K562 (cell line): ENCODE data around the gene ALK. TPM values are rescaled to one million over a fixed set of nuclear protein-coding genes. Genes with fewer than 3 reads are reported as not detected.

Experiments
- ATAC-seq: fragments of 200-7000 bp; cut with Tn5 transposase; 3 replicates; pipeline ENCODE4 v1.9.1; 2020; ENCODE audit warnings: moderate library complexity
- BruUV-seq: library from RNA; stranded (reverse); fragments of 400-500 nt; replicated peaks from 2 replicates; lab custom pipeline; 2021; lab: Mats Ljungman, UMichigan
- CTCF ChIA-PET: fragments of 300-600 bp; formaldehyde crosslinking; extraction: SDS; loops from one replicate; lab custom pipeline; 2021; ENCODE audit warnings: low intra/inter-chr PET ratio; lab: Yijun Ruan, JAX
- POLR2A ChIA-PET: fragments of 300-600, 350-650 bp; sonication (Branson Sonifier 250); formaldehyde crosslinking; extraction: SDS; loops from one replicate; lab custom pipeline; 2021; ENCODE audit warnings: antibody characterized with exemption, inconsistent platforms; lab: Yijun Ruan, JAX
- DNase-seq, 4 experiments: peaks; one replicate each; pipeline versions ENCODE4 v3.0.0 to v3.0.0-alpha.2; 2011 to 2018; ENCODE audit warnings: low spot score in 3 of 4, mixed read lengths in 3 of 4; ENCODE audit errors: extremely low read depth in 1 of 4
- FAIRE-seq: peaks from 2 replicates; lab custom pipeline; 2011; peaks lifted over from hg19 to GRCh38; lab: Jason Lieb, UNC
- H2AFZ ChIP-seq: 2 replicates; pipeline ENCODE4 v1.6.0; 2011; ENCODE audit warnings: low read depth, low read length, control low read depth, inconsistent platforms
- H3K27ac ChIP-seq: fragments of 200-600 bp; 3 replicates; pipeline ENCODE4 v1.8.0; 2011; ENCODE audit warnings: low read depth, mild to moderate bottlenecking, control low read depth, inconsistent platforms, low read length, moderate library complexity, mixed read lengths; ENCODE audit errors: extremely low read depth
- H3K27me3 ChIP-seq, 2 experiments: fragments of 300-600 bp in 1 of 2; 2 replicates in 1 of 2; 3 replicates in 1 of 2; pipeline versions ENCODE4 v1.6.0 to v1.8.0; 2011; ENCODE audit warnings: inconsistent platforms in 2 of 2, low read length in 2 of 2, mild to moderate bottlenecking in 1 of 2, mixed read lengths in 1 of 2, moderate library complexity in 1 of 2; ENCODE audit not compliant: control insufficient read depth in 2 of 2, insufficient read depth in 2 of 2
- H3K36me3 ChIP-seq: fragments of 300-600 bp; 3 replicates; pipeline ENCODE4 v1.8.0; 2011; ENCODE audit warnings: mild to moderate bottlenecking, low read length, inconsistent platforms; ENCODE audit not compliant: control insufficient read depth, insufficient read depth
- H3K4me1 ChIP-seq, 2 experiments: fragments of 200-600 bp in 1 of 2; replicated peaks in 1 of 2; 2 replicates in 1 of 2; 3 replicates in 1 of 2; pipeline versions ENCODE4 v1.5.1 to v1.8.0; 2011; ENCODE audit warnings: inconsistent platforms in 2 of 2, low read length in 2 of 2, mild to moderate bottlenecking in 1 of 2, mixed read lengths in 1 of 2, moderate library complexity in 1 of 2; ENCODE audit not compliant: control insufficient read depth in 2 of 2, insufficient read depth in 2 of 2
- H3K4me2 ChIP-seq: 2 replicates; pipeline ENCODE4 v1.6.1; 2011; ENCODE audit warnings: low read length, control low read depth, inconsistent platforms, mixed read lengths; ENCODE audit not compliant: insufficient read depth
- H3K4me3 ChIP-seq: fragments of 200-600 bp; sonication (generic), shearing (Covaris generic); 2 replicates; pipeline ENCODE4 v1.5.1; 2016; ENCODE audit warnings: control low read depth, inconsistent platforms
- H3K79me2 ChIP-seq: fragments of 200-600 bp; 3 replicates; pipeline ENCODE4 v1.8.0; 2011; ENCODE audit warnings: low read length, inconsistent platforms; ENCODE audit not compliant: control insufficient read depth, insufficient read depth
- H3K9ac ChIP-seq, 2 experiments: 2 replicates each; pipeline versions ENCODE4 v1.6.0 to v1.6.1; 2011; ENCODE audit warnings: low read depth in 2 of 2, low read length in 2 of 2, control low read depth in 1 of 2, inconsistent platforms in 1 of 2, mild to moderate bottlenecking in 1 of 2, mixed read lengths in 1 of 2; ENCODE audit not compliant: insufficient read depth in 1 of 2
- H3K9me1 ChIP-seq: one replicate; pipeline ENCODE4 v1.6.0; 2011; ENCODE audit warnings: inconsistent platforms, mild to moderate bottlenecking, low read length, moderate library complexity; ENCODE audit not compliant: control insufficient read depth, insufficient read depth
- H3K9me3 ChIP-seq: replicated peaks from 2 replicates; pipeline ENCODE4 v1.5.1; 2011; ENCODE audit warnings: low read depth, low read length, inconsistent platforms; ENCODE audit not compliant: control insufficient read depth, insufficient read depth
- H4K20me1 ChIP-seq: replicated peaks from 2 replicates; pipeline ENCODE4 v1.6.1; 2011; ENCODE audit warnings: low read length, inconsistent platforms, mixed read lengths; ENCODE audit not compliant: control insufficient read depth, insufficient read depth
- BRD9 ChIP-seq: fragments of 450-650 bp; IDR thresholded peaks from 2 replicates; pipeline ENCODE4 v1.6.1; 2018; ENCODE audit warnings: low read depth; ENCODE audit not compliant: partially characterized antibody
- HNRNPUL1 ChIP-seq: fragments of 200-400 bp; formaldehyde crosslinking; IDR thresholded peaks from 2 replicates; pipeline ENCODE4 v1.6.1; 2017; ENCODE audit warnings: low read length
- MTF1 ChIP-seq: fragments of 250-450 bp; sonication (Bioruptor Pico); IDR thresholded peaks from 2 replicates; pipeline ENCODE4 v1.9.0; 2021; ENCODE audit warnings: moderate library complexity, mild to moderate bottlenecking, inconsistent platforms, borderline replicate concordance
- NELFE ChIP-seq: IDR thresholded peaks from 2 replicates; pipeline ENCODE4 v1.6.1; 2011; ENCODE audit warnings: mild to moderate bottlenecking; ENCODE audit not compliant: insufficient read depth, insufficient read length
- POU5F1 ChIP-seq: fragments of 150-350 bp; IDR thresholded peaks from 2 replicates; pipeline ENCODE4 v1.6.1; 2014; ENCODE audit warnings: borderline replicate concordance, low read length, low read depth, mild to moderate bottlenecking; ENCODE audit not compliant: partially characterized antibody
- RAD51 ChIP-seq: fragments of 450-650 bp; IDR thresholded peaks from 2 replicates; pipeline ENCODE4 v1.7.1; 2016; ENCODE audit warnings: low read depth, mild to moderate bottlenecking, borderline replicate concordance
- RBM17 ChIP-seq: fragments of 200-400 bp; formaldehyde crosslinking; IDR thresholded peaks from 2 replicates; pipeline ENCODE4 v1.6.1; 2017; ENCODE audit warnings: low read depth, mild to moderate bottlenecking, low read length, borderline replicate concordance
- RBM25 ChIP-seq: fragments of 200-400 bp; formaldehyde crosslinking; IDR thresholded peaks from 2 replicates; pipeline ENCODE4 v1.6.1; 2018; ENCODE audit warnings: low read length, low read depth, moderate library complexity; ENCODE audit not compliant: severe bottlenecking
- SMAD3 ChIP-seq: fragments of 450-650 bp; formaldehyde crosslinking; conservative IDR thresholded peaks from 2 replicates; pipeline ENCODE4 v1.4.0; 2020; ENCODE audit warnings: mild to moderate bottlenecking
- TRIM28 ChIP-seq: fragments of 450-650 bp; IDR thresholded peaks from 2 replicates; pipeline ENCODE4 v1.6.1; 2017
- XRCC5 ChIP-seq: fragments of 200-400 bp; formaldehyde crosslinking; IDR thresholded peaks from 2 replicates; pipeline ENCODE4 v1.6.1; 2017; ENCODE audit warnings: low read depth, mild to moderate bottlenecking, low read length
- ZBTB7A ChIP-seq: IDR thresholded peaks from 2 replicates; pipeline ENCODE4 v1.6.1; 2011; ENCODE audit warnings: low read depth, mild to moderate bottlenecking, low read length, moderate library complexity, borderline replicate concordance; ENCODE audit not compliant: control insufficient read depth
- whole genome bisulfite sequencing: fragments of 100-300 bp; shearing (Covaris generic); methylation state at CpG from one replicate; pipeline ENCODE4 v1.1.6; 2016; ENCODE audit warnings: low coverage, mixed read lengths; ENCODE audit not compliant: insufficient coverage; ENCODE audit errors: missing lambda C conversion rate; 5-methylcytosine and 5-hydroxymethylcytosine counted together
- in situ Hi-C: fragments of 300-500 bp; cut with MboI; formaldehyde crosslinking; loops from 4 replicates; pipeline ENCODE4 v1.15.0; 2018; ENCODE audit warnings: inconsistent platforms, mixed read lengths
- intact Hi-C: fragments of 100-400 bp; cut with micrococcal nuclease; formaldehyde crosslinking; loops from 2 replicates; pipeline ENCODE4 v1.14.2; 2022
- polyA plus RNA-seq, 8 experiments: library from polyadenylated mRNA; depleted of rRNA in 4 of 8; stranded (reverse) in 5 of 8; unstranded in 3 of 8; fragments of >200 nt; fragmentation: Nextera tagmentation in 2 of 8; fragmentation: Illumina TruSeq in 1 of 8; extraction: Ambion mirVana in 2 of 8; extraction: Trizol in 1 of 8; gene quantifications; 2 replicates each; pipeline versions ENCODE4 v1.2.1 to v1.2.3, GENCODE V29; 2011 to 2014; ENCODE audit warnings: inconsistent platforms in 1 of 8, missing spikeins in 1 of 8
- total RNA-seq, 7 experiments: library from RNA; depleted of rRNA in 6 of 7; stranded (reverse); fragments of >200 nt in 6 of 7; fragmentation: Illumina TruSeq in 2 of 7; extraction: Trizol in 2 of 7; gene quantifications; 2 replicates each; pipeline versions ENCODE4 v1.2.1 to v1.2.3, GENCODE V29; 2011 to 2021; ENCODE audit warnings: low replicate concordance in 1 of 7

Gene ALK
- total and polyA plus RNA-seq, 9 of the 15 experiments (the other 6 are each of a cell fraction or from before 2014, with no cell fraction given), result not detected

GRCh38 chr2:29219374-29219773 is 702.0 kb downstream of the ALK start:
- Histone ChIP-seq H3K4me2 (no peak overlapping the region), H4K20me1 (no peaks in the 10 kb centered on the region; the same call in none of the 2 replicates), H3K27ac (no peak overlapping the region), H3K4me1 (no peaks in the 10 kb centered on the region), H3K36me3 (no peaks in the 10 kb centered on the region), H3K27me3 (peaks cover 0 to 48% of the 10 kb centered on the region in 2 experiments; a peak in 2 of 5 replicates), H3K9me3 (no peaks in the 10 kb centered on the region), H3K79me2 (no peaks in the 10 kb centered on the region), H3K9ac (no peak overlapping the region), H2AFZ (no peak overlapping the region), H3K9me1 (no peaks in the 10 kb centered on the region), H3K4me3 (no peak overlapping the region)
- DNase-seq, result no peak
- 0% methylated on average over 4 of the region's 4 CpGs for WGBS
- ChIA-PET CTCF (no interaction called here), POLR2A (interaction anchor here (0.5 kb wide), 1 partner anchor 9 kb away, joined by 3 read pairs; no protein-coding TSS in a partner anchor)
- intact Hi-C loops, result no loop called here
- no peak for FAIRE-seq
- BruUV-seq, result no TSS peak
- no peak for TF ChIP-seq MTF1 (CRISPR knock-in tag)
- no peak for TF ChIP-seq RAD51
- TF ChIP-seq HNRNPUL1, result no peak
- TF ChIP-seq RBM17, result no peak
- no peak for TF ChIP-seq POU5F1
- TF ChIP-seq ZBTB7A, result no peak
- no peak for TF ChIP-seq RBM25
- TF ChIP-seq NELFE, result no peak
- no peak for TF ChIP-seq SMAD3
- no peak for TF ChIP-seq BRD9
- no peak for TF ChIP-seq TRIM28
- no peak for TF ChIP-seq XRCC5
- ATAC-seq, result no peak
- in situ Hi-C loops, result no loop called here
